ENCODE data around the gene MT2A.

GRCh38 chr16:56652600-56652999 lies 44.2 kb downstream of the MT2A start:
- TF ChIP-seq CTCF (IDR thresholded peaks at IDR 0.05; ENCODE audit: borderline replicate concordance, extremely low read depth, low read length, poor library complexity, severe bottlenecking) (no peak), EZH2 (IDR thresholded peaks at IDR 0.05; ENCODE audit: borderline replicate concordance, low read depth, low read length, severe bottlenecking) (no peak)

Measured in DND-41 (cell line).